ENCODE results near the gene DNAH9.

Gene DNAH9

GRCh38 chr17:11836508-11836907 lies 238.2 kb downstream of the DNAH9 start:
- DNase-seq (ENCODE audit: low read depth in 2 of 2): no peak

- DNase-seq (ENCODE audit: low read depth in 2 of 2): no peak
These were observed 241.8 kb downstream of the DNAH9 start for GRCh38 chr17:11840052-11840451.

- DNase-seq (ENCODE audit: low read depth in 2 of 2): no peak
These were observed 242.6 kb downstream of the DNAH9 start for GRCh38 chr17:11840831-11841230.

GRCh38 chr17:11848330-11848729 lies 250.1 kb downstream of the DNAH9 start:
- DNase-seq (ENCODE audit: low read depth in 2 of 2): no peak

GRCh38 chr17:11852231-11852630 lies 254.0 kb downstream of the DNAH9 start:
- no peak for DNase-seq (ENCODE audit: low read depth in 2 of 2)

- DNase-seq (ENCODE audit: low read depth in 2 of 2): no peak
These were observed 254.6 kb downstream of the DNAH9 start for GRCh38 chr17:11852912-11853311.

GRCh38 chr17:11853321-11854151 lies 255.3 kb downstream of the DNAH9 start:
- DNase-seq (ENCODE audit: low read depth in 2 of 2): no peak

GRCh38 chr17:11855306-11855705 lies 257.0 kb downstream of the DNAH9 start:
- no peak for DNase-seq (ENCODE audit: low read depth in 2 of 2)

GRCh38 chr17:11857006-11857405 lies 258.7 kb downstream of the DNAH9 start:
- DNase-seq (ENCODE audit: low read depth in 2 of 2): no peak

- DNase-seq (ENCODE audit: low read depth in 2 of 2): no peak
These were observed 271.6 kb downstream of the DNAH9 start for GRCh38 chr17:11869680-11870394.

- no peak for DNase-seq (ENCODE audit: low read depth in 2 of 2)
These were observed 273.5 kb downstream of the DNAH9 start for GRCh38 chr17:11871773-11872172.

GRCh38 chr17:11874756-11875155 lies 276.5 kb downstream of the DNAH9 start:
- no peak for DNase-seq (ENCODE audit: low read depth in 2 of 2)

- DNase-seq (ENCODE audit: low read depth in 2 of 2): no peak
These were observed 282.4 kb downstream of the DNAH9 start for GRCh38 chr17:11880714-11881113.

GRCh38 chr17:11882716-11883115 lies 284.4 kb downstream of the DNAH9 start:
- DNase-seq (ENCODE audit: low read depth in 2 of 2): no peak

GRCh38 chr17:11885051-11885450 lies 286.8 kb downstream of the DNAH9 start:
- no peak for DNase-seq (ENCODE audit: low read depth in 2 of 2)

- DNase-seq (ENCODE audit: low read depth in 2 of 2): no peak
These were observed 291.0 kb downstream of the DNAH9 start for GRCh38 chr17:11889266-11889665.

- DNase-seq (ENCODE audit: low read depth in 2 of 2): no peak
These were observed 295.6 kb downstream of the DNAH9 start for GRCh38 chr17:11893862-11894261.

GRCh38 chr17:11896199-11896598 lies 297.9 kb downstream of the DNAH9 start:
- no peak for DNase-seq (ENCODE audit: low read depth in 2 of 2)

- no peak for DNase-seq (ENCODE audit: low read depth in 2 of 2)
These were observed 300.4 kb downstream of the DNAH9 start for GRCh38 chr17:11898526-11899235.

- no peak for DNase-seq (ENCODE audit: low read depth in 2 of 2)
These were observed 301.3 kb downstream of the DNAH9 start for GRCh38 chr17:11899537-11899942.

GRCh38 chr17:11900041-11900476 lies 301.8 kb downstream of the DNAH9 start:
- DNase-seq (ENCODE audit: low read depth in 2 of 2): no peak

- DNase-seq (ENCODE audit: low read depth in 2 of 2): no peak
These were observed 302.4 kb downstream of the DNAH9 start for GRCh38 chr17:11900655-11901054.
